Femur (tissue), 1 donor: ENCODE data around the gene ZNF507.
A peak's percentile ranks its signal among the peaks of the same experiment; 100 is the strongest.
"Not testable (repeated sequence)": the region's sequence is repeated elsewhere in the genome, so short reads cannot be mapped to it uniquely, and the experiment has no call there.

Experiments
- DNase-seq: peaks from one replicate; pipeline ENCODE4 v3.0.0-alpha.2; 2017

ZNF507 gene

GRCh38 chr19:32368787-32369186, 23.4 kb downstream of the ZNF507 start:
- no peak for DNase-seq

- no peak for DNase-seq
Measured at GRCh38 chr19:32372726-32373517, 27.5 kb downstream of the ZNF507 start.

- no peak for DNase-seq
Measured at GRCh38 chr19:32373585-32374295, 28.3 kb downstream of the ZNF507 start.

GRCh38 chr19:32374362-32374761, 29.0 kb downstream of the ZNF507 start:
- DNase-seq = not testable (repeated sequence)

GRCh38 chr19:32377088-32377487, 31.7 kb downstream of the ZNF507 start:
- DNase-seq = not testable (repeated sequence)

- no peak for DNase-seq
Measured at GRCh38 chr19:32380269-32380668, 34.9 kb downstream of the ZNF507 start.

- DNase-seq = no peak
Measured at GRCh38 chr19:32387701-32388392, 42.4 kb downstream of the ZNF507 start.

- no peak for DNase-seq
Measured at GRCh38 chr19:32388393-32388855, 43.0 kb downstream of the ZNF507 start.

GRCh38 chr19:32392901-32393300, 47.5 kb downstream of the ZNF507 start:
- DNase-seq = no peak

GRCh38 chr19:32396046-32396652, 50.7 kb downstream of the ZNF507 start:
- DNase-seq = no peak

DNA sequence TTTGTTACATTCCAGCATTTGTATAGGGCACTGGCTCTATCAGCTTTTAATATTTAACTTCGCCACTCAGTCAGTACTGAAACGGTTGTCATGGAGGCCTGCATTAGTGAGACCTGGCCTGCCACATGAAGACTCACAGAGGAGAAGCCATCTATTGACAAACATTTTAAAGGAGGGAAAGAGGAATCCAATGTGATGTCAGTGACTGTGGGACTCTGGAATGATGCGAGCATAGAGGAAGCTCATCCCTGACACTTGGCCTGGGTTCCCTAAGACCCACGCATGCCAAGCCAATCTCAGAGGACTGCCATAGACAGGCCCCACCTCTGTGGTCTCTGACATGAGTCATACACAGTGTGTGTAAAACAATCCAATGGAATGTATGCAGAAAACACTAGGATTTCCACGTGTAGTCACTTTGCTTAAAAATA, 52.3 kb downstream of the ZNF507 start:
- no peak for DNase-seq

DNA sequence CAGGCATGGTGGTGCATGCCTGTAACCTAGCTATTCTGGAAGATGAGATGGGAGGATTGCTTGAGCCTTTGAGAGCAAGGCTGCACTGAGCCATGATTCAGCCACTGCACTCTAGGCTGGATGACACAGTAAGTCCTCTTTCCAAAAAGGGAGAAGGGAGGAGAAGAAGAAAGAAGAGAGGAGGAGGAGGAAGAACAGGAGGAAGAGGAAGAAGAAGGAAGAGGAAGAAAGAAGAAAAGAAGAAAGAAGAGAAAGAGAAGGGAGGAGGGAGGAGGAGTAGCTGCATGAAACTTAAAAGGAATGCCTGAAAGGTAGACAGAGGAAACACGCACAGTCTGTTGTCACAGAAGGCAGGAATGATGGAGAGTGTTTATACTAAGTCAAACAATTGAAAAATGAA, 56.6 kb downstream of the ZNF507 start:
- DNase-seq = no peak

GRCh38 chr19:32403291-32403995, 58.0 kb downstream of the ZNF507 start:
- DNase-seq = no peak

GRCh38 chr19:32404213-32404932, 59.0 kb downstream of the ZNF507 start:
- no peak for DNase-seq

DNA sequence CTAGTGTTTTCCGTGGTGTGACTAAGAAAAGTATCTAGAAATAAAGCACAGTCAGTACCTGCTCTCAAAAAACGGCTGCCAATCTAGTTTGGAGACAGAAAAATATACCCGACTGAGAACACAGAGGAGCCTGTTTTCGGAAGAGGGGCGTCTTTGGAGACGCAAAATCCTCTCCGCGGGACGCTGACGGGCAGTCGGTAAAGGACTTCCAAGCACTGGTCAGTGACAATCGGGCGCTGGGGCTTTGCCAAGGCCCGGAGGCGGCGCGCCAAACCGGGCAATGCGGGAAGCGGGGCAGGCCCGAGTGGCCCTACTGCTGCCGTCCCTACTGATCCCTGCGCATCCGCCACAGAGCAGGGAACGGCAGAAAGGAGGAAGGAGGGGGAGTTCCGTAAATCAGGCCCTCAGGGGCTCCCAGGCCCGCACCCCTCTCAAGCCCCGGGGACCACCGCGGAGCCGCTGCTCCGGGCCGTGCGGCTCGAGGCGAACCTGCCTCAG, 59.6 kb downstream of the ZNF507 start:
- DNase-seq = peak; percentile 76

GRCh38 chr19:32405431-32406160, 60.2 kb downstream of the ZNF507 start, which contains the start of gene DPY19L3:
Gene DPY19L3 (plus strand): TSS chr19:32405770. CDS start chr19:32408254, 2,484 bp downstream.
- DNase-seq = peak; percentile 97

DNA sequence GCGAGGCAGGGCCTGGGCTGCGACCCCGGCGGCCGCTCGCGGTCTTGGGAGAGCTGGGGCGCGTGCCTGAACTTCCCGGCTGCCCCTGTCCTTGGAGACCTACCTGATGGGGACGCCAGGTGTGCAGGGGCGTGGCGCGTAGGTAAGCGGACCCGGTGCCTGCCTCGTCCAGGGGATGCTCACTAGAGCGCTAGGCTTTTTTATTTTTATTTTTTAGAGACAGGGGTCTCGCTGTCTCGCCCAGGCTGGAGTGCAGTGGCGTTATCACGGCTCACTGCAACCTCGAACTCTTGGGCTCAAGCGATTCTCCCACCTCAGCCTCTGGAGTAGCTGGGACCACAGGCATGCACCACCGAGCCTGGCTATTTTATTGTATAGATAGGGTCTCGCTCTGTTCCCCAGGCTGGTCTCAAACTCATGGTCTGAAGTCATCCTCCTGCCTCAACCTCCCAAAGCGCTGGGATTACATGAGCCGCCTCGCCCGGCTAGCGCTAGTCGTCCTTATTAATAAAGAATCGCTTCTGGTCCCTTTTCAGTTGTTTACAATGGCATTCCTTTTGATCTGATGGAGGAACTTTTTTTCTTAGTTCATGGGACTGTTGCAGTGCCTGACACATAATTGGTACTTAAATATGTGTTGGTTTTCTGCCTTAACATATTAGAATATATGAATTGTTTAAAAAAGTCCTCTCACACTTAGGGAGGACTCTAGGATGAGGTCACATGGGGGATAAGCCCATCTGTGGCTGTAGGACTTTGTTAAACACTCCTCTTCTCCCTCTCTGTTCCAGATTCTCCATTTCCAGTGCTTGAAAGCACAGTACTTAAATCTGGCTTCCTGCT, 61.0 kb downstream of the ZNF507 start:
- DNase-seq = no peak

GRCh38 chr19:32407004-32407992, 61.9 kb downstream of the ZNF507 start:
- DNase-seq = no peak
